ENCODE measurements around the gene TMSB10. TPM values are rescaled to one million over a fixed set of nuclear protein-coding genes. Genes with fewer than 3 reads are reported as not detected.

TMSB10 gene
- total RNA-seq, 1 donor from 2014 or later, result 2,534 TPM

- no peak for DNase-seq (ENCODE audit: extremely low spot score, unreplicated experiment)
- Mint-ChIP-seq H3K27ac (ENCODE audit: unreplicated experiment) (no peak overlapping the region), H3K36me3 (ENCODE audit: unreplicated experiment) (no peaks in the 10 kb centered on the region), H3K27me3 (ENCODE audit: unreplicated experiment) (no peaks in the 10 kb centered on the region), H3K4me3 (ENCODE audit: unreplicated experiment) (peak overlapping the region; percentile 85), H3K9me3 (ENCODE audit: unreplicated experiment) (no peaks in the 10 kb centered on the region), H3K4me1 (ENCODE audit: unreplicated experiment) (peaks cover 19% of the 10 kb centered on the region)
- TF ChIP-seq, protein P1, sequence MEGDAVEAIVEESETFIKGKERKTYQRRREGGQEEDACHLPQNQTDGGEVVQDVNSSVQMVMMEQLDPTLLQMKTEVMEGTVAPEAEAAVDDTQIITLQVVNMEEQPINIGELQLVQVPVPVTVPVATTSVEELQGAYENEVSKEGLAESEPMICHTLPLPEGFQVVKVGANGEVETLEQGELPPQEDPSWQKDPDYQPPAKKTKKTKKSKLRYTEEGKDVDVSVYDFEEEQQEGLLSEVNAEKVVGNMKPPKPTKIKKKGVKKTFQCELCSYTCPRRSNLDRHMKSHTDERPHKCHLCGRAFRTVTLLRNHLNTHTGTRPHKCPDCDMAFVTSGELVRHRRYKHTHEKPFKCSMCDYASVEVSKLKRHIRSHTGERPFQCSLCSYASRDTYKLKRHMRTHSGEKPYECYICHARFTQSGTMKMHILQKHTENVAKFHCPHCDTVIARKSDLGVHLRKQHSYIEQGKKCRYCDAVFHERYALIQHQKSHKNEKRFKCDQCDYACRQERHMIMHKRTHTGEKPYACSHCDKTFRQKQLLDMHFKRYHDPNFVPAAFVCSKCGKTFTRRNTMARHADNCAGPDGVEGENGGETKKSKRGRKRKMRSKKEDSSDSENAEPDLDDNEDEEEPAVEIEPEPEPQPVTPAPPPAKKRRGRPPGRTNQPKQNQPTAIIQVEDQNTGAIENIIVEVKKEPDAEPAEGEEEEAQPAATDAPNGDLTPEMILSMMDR (IDR thresholded peaks at IDR 0.05), result no peak
Observed at GRCh38 chr2:84925336-84925723, 19.9 kb downstream of the TMSB10 start.

- H3K27ac Mint-ChIP-seq (ENCODE audit: unreplicated experiment), result peak overlapping the region; percentile 75
Observed at GRCh38 chr2:84925724-84926376, 20.4 kb downstream of the TMSB10 start.

DNA sequence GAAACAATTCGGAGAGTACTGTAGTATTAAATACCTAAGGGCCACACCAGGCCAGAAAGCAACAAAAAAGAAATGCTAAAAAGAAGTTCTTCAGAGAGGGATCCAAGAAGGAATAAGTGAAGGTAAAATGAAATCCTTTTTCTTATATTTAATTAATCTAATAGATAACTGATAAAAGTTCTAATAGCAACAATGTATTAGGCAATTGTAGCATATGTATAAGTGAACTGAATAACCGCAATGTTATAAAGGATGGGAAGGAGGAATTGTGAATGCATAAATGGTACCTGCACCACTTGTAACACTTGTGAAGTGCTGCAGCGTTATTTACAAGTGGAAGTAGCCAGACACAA, 21.8 kb downstream of the TMSB10 start:
- Mint-ChIP-seq H3K4me3 (ENCODE audit: unreplicated experiment) (peak overlapping the region; percentile 85), H3K36me3 (ENCODE audit: unreplicated experiment) (no peaks in the 10 kb centered on the region), H3K4me1 (ENCODE audit: unreplicated experiment) (peaks cover 16% of the 10 kb centered on the region), H3K9me3 (ENCODE audit: unreplicated experiment) (no peaks in the 10 kb centered on the region), H3K27me3 (ENCODE audit: unreplicated experiment) (no peaks in the 10 kb centered on the region), H3K27ac (ENCODE audit: unreplicated experiment) (peak overlapping the region; percentile 65)
- TF ChIP-seq, protein P1 (IDR thresholded peaks at IDR 0.05), result no peak
- DNase-seq (ENCODE audit: extremely low spot score, unreplicated experiment), result no peak

More at GRCh38 chr2:84925724-84926376, 20.4 kb downstream of the TMSB10 start:
- Mint-ChIP-seq H3K4me1 (ENCODE audit: unreplicated experiment) (peaks cover 16% of the 10 kb centered on the region), H3K9me3 (ENCODE audit: unreplicated experiment) (no peaks in the 10 kb centered on the region), H3K27me3 (ENCODE audit: unreplicated experiment) (no peaks in the 10 kb centered on the region), H3K36me3 (ENCODE audit: unreplicated experiment) (no peaks in the 10 kb centered on the region), H3K4me3 (ENCODE audit: unreplicated experiment) (peak overlapping the region; percentile 85)
- DNase-seq (ENCODE audit: extremely low spot score, unreplicated experiment), result peak; percentile 97
- TF ChIP-seq, protein P1 (IDR thresholded peaks at IDR 0.05), result peak; percentile 97

DNA sequence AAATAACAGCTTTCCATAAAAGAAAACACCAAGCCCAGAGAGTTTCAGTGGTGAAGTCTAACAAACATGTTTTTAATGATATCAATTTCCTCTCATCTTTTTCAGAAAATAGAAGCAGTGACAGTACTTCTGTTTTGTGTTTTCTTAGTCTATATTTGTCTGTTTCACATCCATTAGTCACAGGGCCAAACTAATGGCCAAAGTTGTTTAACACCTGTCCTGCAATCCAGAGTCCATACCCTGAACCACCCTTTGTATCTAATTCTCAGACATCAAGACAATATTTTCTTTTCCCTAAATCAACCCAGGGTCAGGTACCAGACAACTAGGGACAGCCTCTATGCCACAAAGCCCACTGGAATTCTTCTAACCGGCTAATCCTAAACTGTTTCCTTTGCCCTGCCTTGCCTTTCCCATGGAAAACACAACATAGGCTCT, 25.9 kb downstream of the TMSB10 start:
- H3K4me3 Mint-ChIP-seq (ENCODE audit: unreplicated experiment), result no peak overlapping the region
- DNase-seq (ENCODE audit: extremely low spot score, unreplicated experiment), result no peak
- peaks cover 10% of the 10 kb centered on the region for H3K4me1 Mint-ChIP-seq (ENCODE audit: unreplicated experiment)
- no peak overlapping the region for H3K27ac Mint-ChIP-seq (ENCODE audit: unreplicated experiment)
- no peaks in the 10 kb centered on the region for H3K9me3 Mint-ChIP-seq (ENCODE audit: unreplicated experiment)
- H3K36me3 Mint-ChIP-seq (ENCODE audit: unreplicated experiment), result no peaks in the 10 kb centered on the region
- TF ChIP-seq, protein P1 (IDR thresholded peaks at IDR 0.05), result no peak
- no peaks in the 10 kb centered on the region for H3K27me3 Mint-ChIP-seq (ENCODE audit: unreplicated experiment)

DNA sequence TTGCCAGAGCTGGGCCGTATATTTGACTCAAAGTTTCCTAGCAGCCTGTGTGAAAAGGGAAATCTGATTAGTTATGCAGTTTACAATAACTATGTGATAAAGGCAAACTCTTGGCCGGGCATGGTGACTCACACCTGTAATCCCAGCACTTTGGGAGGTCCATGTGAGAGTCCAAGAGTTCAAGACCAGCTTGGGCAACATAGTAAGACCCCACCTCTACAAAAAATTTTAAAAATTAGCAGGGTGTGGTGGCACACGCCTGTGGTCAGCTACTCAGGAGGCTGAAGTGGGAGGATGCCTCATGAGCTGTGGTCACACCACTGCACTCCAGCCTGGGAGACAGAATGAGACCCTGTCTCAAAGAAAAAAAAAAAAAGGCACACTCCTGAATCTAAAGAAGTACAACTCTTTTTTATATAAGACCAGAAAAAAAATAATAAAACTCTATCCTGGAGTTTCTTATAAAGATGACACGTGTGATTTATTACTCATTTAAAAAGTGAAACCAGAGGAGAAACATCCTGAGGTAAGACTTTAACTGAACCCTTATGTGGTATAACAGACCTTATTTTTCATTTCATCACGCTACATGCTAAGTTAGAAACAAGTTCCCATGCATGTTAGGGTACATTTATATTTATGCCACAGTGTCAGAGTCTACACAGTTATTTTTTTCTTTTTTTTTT, 32.9 kb downstream of the TMSB10 start:
- H3K27ac Mint-ChIP-seq (ENCODE audit: unreplicated experiment), result no peak overlapping the region

More for the DNA sequence above, 32.9 kb downstream of the TMSB10 start:
- no peaks in the 10 kb centered on the region for H3K27me3 Mint-ChIP-seq (ENCODE audit: unreplicated experiment)
- H3K4me3 Mint-ChIP-seq (ENCODE audit: unreplicated experiment), result no peak overlapping the region
- H3K4me1 Mint-ChIP-seq (ENCODE audit: unreplicated experiment), result peaks cover 5% of the 10 kb centered on the region
- peaks cover 3% of the 10 kb centered on the region for H3K36me3 Mint-ChIP-seq (ENCODE audit: unreplicated experiment)
- TF ChIP-seq, protein P1 (IDR thresholded peaks at IDR 0.05), result no peak
- DNase-seq (ENCODE audit: extremely low spot score, unreplicated experiment), result no peak
- H3K9me3 Mint-ChIP-seq (ENCODE audit: unreplicated experiment), result no peaks in the 10 kb centered on the region

All from osteocyte (in vitro differentiated cells).